ENCODE data around the gene AMIGO3.

GRCh38 chr3:49712631-49713317 lies 6.7 kb downstream of the AMIGO3 start:
- no peak for TF ChIP-seq CTCF (IDR thresholded peaks at IDR 0.05)
- no peak for TF ChIP-seq POLR2A (IDR thresholded peaks at IDR 0.05)

Data from testis (tissue), 2 donors.